IMR-90 (cell line): ENCODE measurements around the gene SSBP2.

Experiments
- MXI1 ChIP-seq: IDR thresholded peaks from 2 replicates; pipeline ENCODE4 v1.6.1; 2012; ENCODE audit warnings: low read depth, mild to moderate bottlenecking, low read length, moderate library complexity, borderline replicate concordance
- POLR2A ChIP-seq: IDR thresholded peaks from 2 replicates; pipeline ENCODE4 v1.6.1; 2012; ENCODE audit warnings: mild to moderate bottlenecking, low read depth, low read length
- SMC3 ChIP-seq: fragments of 150-350 bp; IDR thresholded peaks from 2 replicates; pipeline ENCODE4 v1.6.1; 2016; ENCODE audit warnings: low read depth, mild to moderate bottlenecking, antibody characterized with exemption, low read length, moderate library complexity
- TF ChIP-seq, protein P1 (sequence below): conservative IDR thresholded peaks from 2 replicates; pipeline ENCODE4 v1.5.1; 2012; ENCODE audit warnings: mild to moderate bottlenecking, low read depth, low read length, improper control_type of control experiment
- TF ChIP-seq, protein P2 (sequence below): fragments of 150-350 bp; IDR thresholded peaks from 2 replicates; pipeline ENCODE4 v1.6.1; 2017; ENCODE audit warnings: mild to moderate bottlenecking, antibody characterized with exemption, low read length, low read depth

DNA sequence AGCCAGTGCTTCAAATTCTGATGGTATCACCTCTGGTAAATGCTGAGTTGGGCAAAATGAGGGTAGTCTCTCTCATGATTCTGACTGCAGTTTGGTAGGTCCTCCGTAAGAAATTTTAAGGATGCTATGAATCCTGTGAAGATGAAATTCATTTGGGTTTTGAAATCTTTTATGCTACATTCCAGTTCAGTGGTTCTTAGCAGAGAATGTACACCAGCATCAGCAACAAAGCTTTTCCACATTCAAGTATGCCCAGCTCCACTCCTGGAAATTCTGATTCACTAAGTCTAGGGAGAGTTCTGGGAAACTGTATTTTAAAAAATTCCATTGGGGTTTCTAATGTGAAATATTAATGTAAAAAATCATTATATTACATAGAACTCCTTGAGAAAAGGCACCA is 323.3 kb downstream of the SSBP2 start:
- TF ChIP-seq, protein P1, sequence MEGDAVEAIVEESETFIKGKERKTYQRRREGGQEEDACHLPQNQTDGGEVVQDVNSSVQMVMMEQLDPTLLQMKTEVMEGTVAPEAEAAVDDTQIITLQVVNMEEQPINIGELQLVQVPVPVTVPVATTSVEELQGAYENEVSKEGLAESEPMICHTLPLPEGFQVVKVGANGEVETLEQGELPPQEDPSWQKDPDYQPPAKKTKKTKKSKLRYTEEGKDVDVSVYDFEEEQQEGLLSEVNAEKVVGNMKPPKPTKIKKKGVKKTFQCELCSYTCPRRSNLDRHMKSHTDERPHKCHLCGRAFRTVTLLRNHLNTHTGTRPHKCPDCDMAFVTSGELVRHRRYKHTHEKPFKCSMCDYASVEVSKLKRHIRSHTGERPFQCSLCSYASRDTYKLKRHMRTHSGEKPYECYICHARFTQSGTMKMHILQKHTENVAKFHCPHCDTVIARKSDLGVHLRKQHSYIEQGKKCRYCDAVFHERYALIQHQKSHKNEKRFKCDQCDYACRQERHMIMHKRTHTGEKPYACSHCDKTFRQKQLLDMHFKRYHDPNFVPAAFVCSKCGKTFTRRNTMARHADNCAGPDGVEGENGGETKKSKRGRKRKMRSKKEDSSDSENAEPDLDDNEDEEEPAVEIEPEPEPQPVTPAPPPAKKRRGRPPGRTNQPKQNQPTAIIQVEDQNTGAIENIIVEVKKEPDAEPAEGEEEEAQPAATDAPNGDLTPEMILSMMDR, result no peak
- no peak for TF ChIP-seq POLR2A
- no peak for TF ChIP-seq MXI1
- TF ChIP-seq, protein P2, sequence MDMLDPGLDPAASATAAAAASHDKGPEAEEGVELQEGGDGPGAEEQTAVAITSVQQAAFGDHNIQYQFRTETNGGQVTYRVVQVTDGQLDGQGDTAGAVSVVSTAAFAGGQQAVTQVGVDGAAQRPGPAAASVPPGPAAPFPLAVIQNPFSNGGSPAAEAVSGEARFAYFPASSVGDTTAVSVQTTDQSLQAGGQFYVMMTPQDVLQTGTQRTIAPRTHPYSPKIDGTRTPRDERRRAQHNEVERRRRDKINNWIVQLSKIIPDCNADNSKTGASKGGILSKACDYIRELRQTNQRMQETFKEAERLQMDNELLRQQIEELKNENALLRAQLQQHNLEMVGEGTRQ, result no peak
- TF ChIP-seq SMC3, result no peak
